ENCODE measurements around the gene MAP4K3. TPM values are rescaled to one million over a fixed set of nuclear protein-coding genes. Genes with fewer than 3 reads are reported as not detected.

The MAP4K3 gene
- total RNA-seq, 1 donor from 2014 or later: 11.0 TPM

- no peak overlapping the region for H3K27ac Mint-ChIP-seq
- no peak for TF ChIP-seq CTCF (IDR thresholded peaks at IDR 0.05)
- DNase-seq (no peak), ATAC-seq (ENCODE audit: low read depth) (no peak)
- H3K27me3 Mint-ChIP-seq: no peaks in the 10 kb centered on the region
- no peak overlapping the region for H3K4me3 Mint-ChIP-seq
- peaks cover 2% of the 10 kb centered on the region for H3K4me1 Mint-ChIP-seq
- POLR2A ChIA-PET: no interaction called here
- no peaks in the 10 kb centered on the region for H3K9me3 Mint-ChIP-seq
- CTCF ChIA-PET: no interaction called here
- H3K36me3 Mint-ChIP-seq (ENCODE audit: low read depth): no peaks in the 10 kb centered on the region
- intact Hi-C loops (cut with micrococcal nuclease): no loop called here
Measured at GRCh38 chr2:39221459-39221858, 215.6 kb downstream of the MAP4K3 start.

- no peaks in the 10 kb centered on the region for H3K9me3 Mint-ChIP-seq
- ATAC-seq (ENCODE audit: low read depth) (no peak), DNase-seq (no peak)
- no peaks in the 10 kb centered on the region for H3K36me3 Mint-ChIP-seq (ENCODE audit: low read depth)
- no peaks in the 10 kb centered on the region for H3K27me3 Mint-ChIP-seq
- TF ChIP-seq CTCF (IDR thresholded peaks at IDR 0.05): no peak
- H3K27ac Mint-ChIP-seq: no peak overlapping the region
- H3K4me3 Mint-ChIP-seq: no peak overlapping the region
- POLR2A ChIA-PET: no interaction called here
- CTCF ChIA-PET: no interaction called here
- peaks cover 2% of the 10 kb centered on the region for H3K4me1 Mint-ChIP-seq
- intact Hi-C loops (cut with micrococcal nuclease): no loop called here
Measured at GRCh38 chr2:39220136-39220535, 216.9 kb downstream of the MAP4K3 start.

GRCh38 chr2:39218391-39218790 is 218.7 kb downstream of the MAP4K3 start:
- intact Hi-C loops (cut with micrococcal nuclease): no loop called here
- H3K9me3 Mint-ChIP-seq: no peaks in the 10 kb centered on the region
- H3K36me3 Mint-ChIP-seq (ENCODE audit: low read depth): no peaks in the 10 kb centered on the region
- ChIA-PET POLR2A (interaction anchor here (0.5 kb wide), 1 partner anchor 156 kb away, joined by 3 read pairs; no protein-coding TSS in a partner anchor), CTCF (interaction anchor here (0.9 to 1.0 kb wide), 2 partner anchors 9 to 11 kb away, joined by 3 to 4 read pairs; no protein-coding TSS in a partner anchor)
- no peak overlapping the region for H3K27ac Mint-ChIP-seq
- no peak for DNase-seq
- H3K27me3 Mint-ChIP-seq: no peaks in the 10 kb centered on the region
- no peak for ATAC-seq (ENCODE audit: low read depth)
- TF ChIP-seq CTCF (IDR thresholded peaks at IDR 0.05): no peak
- peaks cover 2% of the 10 kb centered on the region for H3K4me1 Mint-ChIP-seq
- H3K4me3 Mint-ChIP-seq: no peak overlapping the region

GRCh38 chr2:39217192-39217550 is 219.9 kb downstream of the MAP4K3 start:
- Mint-ChIP-seq H3K4me3 (no peak overlapping the region), H3K9me3 (no peaks in the 10 kb centered on the region), H3K27me3 (no peaks in the 10 kb centered on the region), H3K27ac (no peak overlapping the region), H3K4me1 (peaks cover 2% of the 10 kb centered on the region), H3K36me3 (ENCODE audit: low read depth) (no peaks in the 10 kb centered on the region)
- ATAC-seq (ENCODE audit: low read depth) (no peak), DNase-seq (no peak)
- no peak for TF ChIP-seq CTCF (IDR thresholded peaks at IDR 0.05)
- ChIA-PET POLR2A (no interaction called here), CTCF (no interaction called here)
- intact Hi-C loops (cut with micrococcal nuclease): no loop called here

- DNase-seq (no peak), ATAC-seq (ENCODE audit: low read depth) (no peak)
- ChIA-PET CTCF (no interaction called here), POLR2A (no interaction called here)
- Mint-ChIP-seq H3K27me3 (no peaks in the 10 kb centered on the region), H3K36me3 (ENCODE audit: low read depth) (no peaks in the 10 kb centered on the region), H3K27ac (no peak overlapping the region), H3K4me1 (peaks cover 2% of the 10 kb centered on the region), H3K9me3 (no peaks in the 10 kb centered on the region), H3K4me3 (no peak overlapping the region)
- intact Hi-C loops (cut with micrococcal nuclease): no loop called here
- no peak for TF ChIP-seq CTCF (IDR thresholded peaks at IDR 0.05)
Measured at GRCh38 chr2:39216346-39217191, 220.5 kb downstream of the MAP4K3 start.

All from activated B cell treated with CpG ODN at 0.5 μM for 24 hours (primary cell).